ENCODE measurements around the gene SERAC1.
A peak's percentile ranks its signal among the peaks of the same experiment; 100 is the strongest.
"Not testable (repeated sequence)": the region's sequence is repeated elsewhere in the genome, so short reads cannot be mapped to it uniquely, and the experiment has no call there.

Gene SERAC1

DNA sequence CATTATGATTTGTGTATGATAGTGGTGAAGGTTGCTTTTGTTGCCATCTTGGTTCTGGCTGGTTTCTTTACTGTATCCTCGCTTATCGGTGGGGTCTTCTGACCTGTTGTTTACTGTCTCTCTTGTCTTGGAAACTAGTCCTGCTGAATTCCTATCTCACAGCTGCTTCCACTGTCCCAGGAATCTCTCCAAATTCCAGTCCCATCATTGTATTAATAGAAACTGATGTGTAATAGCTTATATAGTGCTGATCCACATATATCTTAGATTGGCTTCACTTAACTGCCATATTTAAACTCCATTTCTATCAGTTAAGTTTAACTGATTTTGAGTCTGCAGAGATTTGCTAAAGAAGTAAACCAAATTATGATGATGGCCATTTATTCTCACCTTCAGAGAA is 6.0 kb upstream of the SERAC1 start:
- DNase-seq = no peak

DNA sequence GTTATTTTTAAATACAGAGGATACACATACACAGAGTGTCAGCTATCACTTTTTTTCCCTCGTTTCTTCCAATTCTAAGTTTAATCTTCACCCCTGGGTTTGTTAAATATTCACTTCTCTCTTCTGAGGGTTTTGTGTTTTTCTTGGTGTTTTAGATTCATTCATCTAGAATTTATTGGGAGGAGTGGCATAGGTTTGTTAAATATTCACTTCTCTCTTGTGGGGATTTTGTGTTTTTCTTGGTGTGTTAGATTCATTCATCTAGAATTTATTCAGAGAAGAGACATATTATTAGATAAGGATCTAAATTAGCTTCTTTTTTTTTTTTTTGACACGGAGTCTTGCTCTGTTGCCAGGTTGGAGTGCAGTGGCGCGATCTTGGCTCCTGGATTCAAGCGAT is 3.9 kb upstream of the SERAC1 start:
- DNase-seq = no peak

DNA sequence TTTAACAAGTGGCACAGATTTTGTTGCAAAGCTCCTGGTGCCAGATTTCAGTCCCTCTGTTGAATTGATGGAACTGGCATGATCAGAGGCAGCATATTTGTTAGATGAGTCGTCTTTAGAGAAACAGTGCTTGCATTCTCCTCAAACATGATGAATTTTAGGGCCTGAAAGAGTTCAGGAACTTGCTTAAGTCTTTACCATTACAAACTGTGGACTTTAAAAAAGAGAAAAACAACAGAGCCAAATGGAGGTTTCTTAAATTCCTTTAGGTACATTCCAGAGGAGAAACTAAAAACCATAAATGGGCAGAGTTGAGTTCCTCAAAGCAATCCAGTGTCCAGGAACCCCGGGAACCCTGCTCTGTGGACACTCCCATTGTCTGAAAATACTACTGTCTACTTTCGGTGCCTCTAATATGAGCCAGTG is 2.6 kb upstream of the SERAC1 start:
- DNase-seq = no peak

DNA sequence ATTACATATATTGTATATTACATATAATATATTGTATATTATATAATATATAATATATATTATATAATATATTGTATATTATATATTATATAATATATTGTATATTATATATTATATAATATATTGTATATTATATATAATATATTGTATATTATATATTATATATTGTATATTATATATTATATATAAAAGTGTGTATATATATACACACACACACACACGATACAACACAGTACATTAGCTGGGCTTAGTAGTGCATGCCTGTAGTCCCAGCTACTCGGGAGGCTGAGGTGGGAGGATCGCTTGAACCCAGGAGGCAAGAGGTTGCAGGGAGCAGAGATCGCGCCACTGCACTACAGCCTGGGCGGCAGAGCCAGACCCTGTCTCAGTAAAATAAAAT is 1.6 kb upstream of the SERAC1 start:
- not testable (repeated sequence) for DNase-seq

GRCh38 chr6:158165919-158166416 is 2.1 kb downstream of the SERAC1 start:
- no peak for DNase-seq

DNA sequence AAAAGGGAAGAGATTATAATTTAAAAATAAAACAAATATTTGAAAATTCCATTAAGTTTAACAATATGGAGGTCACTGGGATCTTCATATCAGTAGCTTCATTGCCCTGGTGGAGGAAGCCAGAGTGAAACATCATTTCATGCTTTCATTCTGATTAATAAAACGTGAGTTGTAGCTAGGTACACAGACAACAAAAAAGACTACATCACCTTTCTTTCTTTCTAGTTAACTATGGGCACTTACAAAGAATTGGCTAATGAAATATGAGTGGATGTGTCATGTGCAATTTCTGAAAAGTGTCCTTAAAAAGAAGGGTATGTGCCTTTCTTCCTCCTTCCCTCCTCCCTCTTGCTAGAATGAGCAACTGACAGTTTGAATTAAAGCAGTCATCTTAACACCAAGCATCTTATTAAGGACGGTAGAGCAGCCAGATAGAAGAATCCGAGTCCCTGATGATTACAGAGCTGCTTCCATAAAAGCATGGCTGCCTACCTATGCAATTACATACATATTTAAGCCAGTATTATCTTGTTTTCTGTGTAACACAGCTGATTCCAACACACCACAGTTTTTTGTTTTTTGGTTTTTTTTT is 3.4 kb downstream of the SERAC1 start:
- DNase-seq = no peak

DNA sequence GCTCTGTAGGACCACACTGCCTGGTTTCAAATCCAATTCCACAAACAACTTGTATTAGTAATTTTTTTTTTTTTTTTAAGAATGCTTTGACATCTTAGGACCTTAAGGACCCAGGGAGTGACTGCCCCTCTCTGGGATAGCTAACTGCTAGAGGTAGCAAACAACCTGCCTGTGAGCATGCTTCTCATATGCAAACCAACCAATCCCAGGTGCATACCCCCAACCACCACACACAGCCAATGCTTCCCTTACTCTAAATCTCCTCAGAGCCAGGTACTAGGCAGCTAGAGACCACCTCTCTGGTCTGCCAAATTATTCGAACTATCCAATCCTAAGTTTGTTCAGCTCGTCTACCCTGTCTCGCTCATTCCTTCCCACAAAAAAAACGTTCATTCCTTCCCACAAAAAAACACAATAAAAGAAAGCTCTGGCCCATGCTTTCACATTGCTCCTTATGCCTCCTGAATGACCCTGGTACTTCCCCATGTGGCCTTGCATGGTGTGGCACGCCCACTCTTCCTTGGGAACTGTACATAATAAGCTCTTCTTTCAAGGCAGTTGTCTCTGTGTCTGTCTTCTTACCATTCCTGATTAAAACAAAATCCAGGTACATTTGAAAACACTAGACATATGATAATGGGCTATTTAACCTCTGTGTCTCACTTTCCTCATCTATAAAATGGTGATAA is 6.4 kb downstream of the SERAC1 start:
- no peak for DNase-seq

- DNase-seq = no peak
Measured at GRCh38 chr6:158160932-158161539, 7.0 kb downstream of the SERAC1 start.

GRCh38 chr6:158158748-158159147 is 9.3 kb downstream of the SERAC1 start:
- no peak for DNase-seq

- no peak for DNase-seq
Measured at GRCh38 chr6:158158123-158158522, 9.9 kb downstream of the SERAC1 start.

DNA sequence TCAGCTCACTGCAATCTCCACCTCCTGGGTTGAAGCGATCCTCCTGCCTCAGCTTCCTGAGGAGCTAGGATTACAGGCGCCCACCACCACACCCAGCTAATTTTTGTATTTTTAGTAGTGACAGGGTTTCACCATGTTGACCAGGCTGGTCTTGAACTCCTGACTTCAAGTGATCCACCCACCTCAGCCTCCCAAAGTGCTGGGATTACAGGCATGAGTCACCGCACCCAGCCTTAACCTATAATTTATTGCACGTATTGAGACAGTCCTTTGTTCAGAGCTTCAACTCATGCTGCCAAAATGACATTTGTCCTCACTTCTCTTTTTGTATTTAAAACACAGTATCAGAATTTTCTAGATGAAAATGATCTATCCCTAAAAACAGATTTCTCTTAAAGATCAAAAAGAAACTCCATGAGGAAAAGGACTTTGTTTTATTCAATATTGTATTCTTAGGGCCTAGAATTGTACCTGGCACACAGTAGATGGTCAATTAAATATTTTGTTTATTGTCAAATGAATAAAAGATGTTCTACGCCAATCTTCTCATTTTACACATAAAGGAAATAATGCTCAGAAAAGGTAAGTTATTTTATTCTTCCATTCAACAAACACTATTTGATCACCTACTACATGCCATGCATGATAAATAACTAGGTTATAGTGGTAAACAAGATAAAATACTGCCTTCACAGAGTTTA is 10.8 kb downstream of the SERAC1 start:
- no peak for DNase-seq

DNA sequence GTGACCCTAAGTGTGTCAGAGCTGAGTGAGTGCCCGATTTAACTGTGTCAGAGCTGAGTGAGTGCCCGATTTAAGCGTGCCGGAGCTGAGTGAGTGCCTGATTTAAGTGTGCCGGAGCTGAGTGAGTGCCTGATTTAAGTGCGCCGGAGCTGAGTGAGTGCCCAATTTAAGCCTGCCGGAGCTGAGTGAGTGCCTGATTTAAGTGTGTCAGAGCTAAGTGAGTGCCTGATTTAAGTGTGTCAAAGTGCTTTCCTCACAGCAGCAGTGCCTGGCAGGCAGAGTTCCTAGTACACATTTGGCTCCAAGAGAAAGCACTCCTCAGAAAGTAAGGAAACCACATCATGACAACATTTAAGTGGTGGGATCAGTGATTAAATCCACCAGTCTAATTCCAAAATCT is 13.2 kb downstream of the SERAC1 start:
- DNase-seq = no peak

DNA sequence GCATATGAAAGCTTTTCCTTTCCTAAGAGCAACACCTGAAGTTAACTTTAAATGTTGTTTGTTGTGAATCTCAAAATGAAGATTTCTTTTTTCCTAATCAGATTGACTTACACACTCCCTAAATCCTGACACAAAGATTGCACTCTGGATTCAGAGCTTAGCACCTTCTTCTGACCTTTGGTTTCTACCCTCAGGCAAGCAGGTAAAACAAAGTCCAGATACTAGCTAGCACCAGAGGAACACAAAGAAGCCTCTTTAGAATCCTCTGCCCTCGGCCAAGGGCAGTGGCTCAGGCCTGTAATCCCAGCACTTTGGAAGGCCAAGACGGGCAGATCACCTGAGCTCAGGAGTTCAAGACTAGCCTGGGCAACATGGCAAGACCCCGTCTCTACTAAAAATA is 14.5 kb downstream of the SERAC1 start:
- no peak for DNase-seq

DNA sequence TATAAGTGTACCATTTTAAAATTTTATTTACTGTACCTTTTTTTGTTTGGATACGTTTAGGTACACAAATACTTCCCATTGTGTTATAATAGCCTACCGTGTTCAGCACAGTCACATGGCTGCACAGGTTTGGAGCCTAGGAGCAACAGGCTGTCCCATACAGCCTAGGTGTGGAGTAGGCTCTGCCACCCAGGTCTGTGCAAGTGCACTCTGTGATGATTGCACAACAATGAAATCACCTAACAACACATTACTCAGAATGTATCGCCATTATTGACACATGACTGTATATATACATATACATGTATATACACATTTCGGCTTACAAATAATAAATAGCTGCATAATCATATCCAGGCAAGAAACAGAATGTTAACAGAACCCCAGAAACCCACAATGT is 15.4 kb downstream of the SERAC1 start:
- DNase-seq = no peak

DNA sequence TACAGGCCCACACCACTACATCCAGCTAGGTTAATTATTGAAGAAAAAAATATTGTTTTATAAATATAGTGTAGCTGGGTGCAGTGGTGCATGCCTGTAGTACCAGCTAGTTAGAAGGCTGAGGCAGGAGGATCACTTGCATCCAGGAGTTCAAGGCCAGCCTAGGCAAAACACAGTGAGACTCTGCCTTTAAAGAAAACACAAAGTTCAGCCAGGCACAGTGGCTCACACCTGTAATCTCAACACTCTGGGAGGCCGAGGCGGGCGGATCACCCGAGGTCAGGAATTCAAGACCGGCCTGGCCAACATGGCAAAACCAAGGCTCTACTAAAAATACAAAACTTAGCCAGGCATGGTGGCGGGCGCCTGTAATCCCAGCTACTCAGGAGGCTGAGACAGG is 16.0 kb downstream of the SERAC1 start:
- not testable (repeated sequence) for DNase-seq

DNA sequence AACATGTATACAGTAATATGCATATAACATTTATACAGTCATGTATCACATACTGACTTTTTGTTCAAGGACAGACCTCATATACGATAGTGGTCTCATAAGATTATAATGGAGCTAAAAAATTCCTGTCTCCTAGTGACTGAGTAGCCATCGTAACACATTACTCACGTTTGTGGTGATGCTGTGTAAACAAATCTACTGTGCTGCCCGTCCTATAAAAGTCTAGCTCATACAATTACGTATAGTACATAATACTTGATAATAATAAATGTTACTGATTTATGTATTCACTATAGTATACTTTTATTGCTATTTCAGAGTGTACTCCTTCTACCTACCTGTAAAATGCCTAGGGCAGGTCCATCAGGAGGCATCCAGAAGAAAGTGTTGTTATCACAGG is 17.4 kb downstream of the SERAC1 start:
- DNase-seq = no peak

- no peak for DNase-seq
Measured at GRCh38 chr6:158149641-158150040, 18.4 kb downstream of the SERAC1 start.

DNA sequence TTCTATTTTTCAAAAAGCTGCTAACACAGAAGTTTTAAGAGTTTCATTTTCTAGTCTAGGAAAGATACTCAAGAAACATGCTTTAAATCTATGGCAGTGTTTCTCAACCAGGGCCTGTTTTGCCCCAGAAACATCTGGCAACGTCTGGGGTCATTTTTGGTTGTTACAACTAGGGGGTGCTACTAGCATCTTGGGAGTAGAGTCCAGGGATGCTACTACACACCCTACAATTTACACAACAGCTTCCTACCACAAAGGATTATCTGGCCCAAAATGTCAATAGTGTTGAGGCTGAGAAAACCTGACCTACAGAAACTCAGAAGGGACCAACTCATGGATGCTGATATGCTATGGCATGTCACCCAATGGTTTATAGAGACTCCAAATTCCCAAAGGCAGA is 24.4 kb downstream of the SERAC1 start:
- DNase-seq = no peak

- no peak for DNase-seq
Measured at GRCh38 chr6:158142789-158143188, 25.3 kb downstream of the SERAC1 start.

GRCh38 chr6:158131926-158132325 is 36.1 kb downstream of the SERAC1 start:
- DNase-seq = peak in 1 of 2 donors; percentile 26

DNA sequence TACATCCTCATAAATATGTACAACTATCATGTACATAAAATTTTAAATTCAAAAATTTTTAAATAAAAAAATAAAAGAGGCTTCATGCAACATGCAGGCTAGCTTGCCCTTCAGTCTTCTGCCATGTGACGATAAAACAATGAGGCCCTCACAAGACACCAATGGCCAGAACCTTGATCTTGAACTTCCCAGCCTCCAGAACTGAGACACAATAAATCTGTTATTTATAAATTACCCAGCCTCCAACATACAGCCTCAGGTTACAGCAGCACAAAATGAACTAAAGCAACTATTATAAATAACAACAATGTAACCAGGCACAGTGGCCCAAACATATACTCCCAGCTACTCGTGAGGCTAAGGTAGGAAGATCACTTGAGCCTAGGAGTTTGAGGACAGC is 42.8 kb downstream of the SERAC1 start:
- DNase-seq = no peak

DNA sequence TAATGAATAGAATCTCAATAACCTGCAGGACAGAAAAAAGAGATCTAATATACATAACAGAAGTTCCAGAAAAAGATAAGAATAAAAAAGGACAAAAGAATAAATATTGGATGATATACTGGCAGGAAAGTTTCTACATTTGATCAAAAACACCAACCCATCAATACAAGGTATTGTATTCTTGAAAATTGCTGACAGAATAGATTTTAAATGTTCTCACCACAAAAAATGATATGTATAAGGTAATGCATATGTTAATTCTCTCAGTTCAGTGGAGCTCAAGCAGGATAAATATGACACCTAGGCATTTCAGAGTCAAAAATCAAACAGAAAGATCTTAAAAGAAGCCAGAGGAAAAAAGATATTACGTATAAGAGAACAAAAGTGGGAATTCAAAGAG is 43.8 kb downstream of the SERAC1 start:
- no peak for DNase-seq

DNA sequence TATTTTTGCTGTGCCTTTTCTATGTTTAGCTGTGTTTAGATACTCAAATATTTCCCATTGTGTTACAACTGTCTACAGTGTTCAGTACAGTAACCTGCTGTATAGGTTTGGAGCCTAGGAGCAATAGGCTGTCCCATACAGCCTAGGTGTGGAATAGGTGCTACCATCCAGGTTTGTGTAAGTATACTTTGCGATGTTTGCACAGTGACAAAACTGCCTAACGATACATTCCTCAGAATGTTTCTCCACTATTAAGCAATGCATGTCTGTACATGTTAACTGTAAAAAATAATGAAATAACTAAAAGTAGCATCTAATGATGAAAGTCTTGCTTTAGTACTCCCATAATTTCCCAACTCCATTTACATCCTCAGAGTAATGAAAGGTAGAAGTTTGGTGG is 46.0 kb downstream of the SERAC1 start:
- DNase-seq = no peak

- DNase-seq = no peak
Measured at GRCh38 chr6:158121335-158121734, 46.7 kb downstream of the SERAC1 start.
